OCI-LY7 (cell line): ENCODE data around the gene PWWP2B. TPM values are rescaled to one million over a fixed set of nuclear protein-coding genes. Genes with fewer than 3 reads are reported as not detected.

Source experiments
- BruUV-seq: library from RNA; stranded (reverse); fragments of 400-500 nt; replicated peaks from 2 replicates; lab custom pipeline; 2021; lab: Mats Ljungman, UMichigan
- CTCF ChIA-PET: fragments of 300-600 bp; sonication (Branson Sonifier 250); formaldehyde crosslinking; loops from one replicate; lab custom pipeline; 2022; ENCODE audit warnings: antibody characterized with exemption; ENCODE audit not compliant: unreplicated experiment; lab: Charles Lee
- POLR2A ChIA-PET: fragments of 300-600 bp; sonication (Branson Sonifier 250); formaldehyde crosslinking; loops from one replicate; lab custom pipeline; 2022; ENCODE audit warnings: antibody characterized with exemption; lab: Charles Lee
- DNase-seq: peaks from one replicate; pipeline ENCODE4 v3.0.0-alpha.2; 2015; ENCODE audit warnings: low spot score
- H2AFZ ChIP-seq: fragments of 200-600 bp; sonication (generic), shearing (Covaris generic); 2 replicates; pipeline ENCODE4 v1.6.1; 2014; ENCODE audit warnings: mild to moderate bottlenecking, antibody characterized with exemption, low read length, moderate library complexity
- H3K27ac ChIP-seq: fragments of 200-600 bp; sonication (generic); 2 replicates; pipeline ENCODE4 v1.5.1; 2014; ENCODE audit warnings: mixed run types, low read depth, mild to moderate bottlenecking, moderate library complexity, low read length, inconsistent platforms; ENCODE audit not compliant: poor library complexity, severe bottlenecking
- H3K36me3 ChIP-seq: fragments of 200-600 bp; sonication (generic); 2 replicates; pipeline ENCODE4 v1.6.1; 2014; ENCODE audit warnings: mild to moderate bottlenecking, antibody characterized with exemption, low read length, moderate library complexity, mixed read lengths; ENCODE audit not compliant: insufficient read depth
- H3K4me1 ChIP-seq: fragments of 200-600 bp; sonication (generic); 2 replicates; pipeline ENCODE4 v1.5.1; 2014; ENCODE audit warnings: mild to moderate bottlenecking, low read length; ENCODE audit not compliant: insufficient read depth, poor library complexity, severe bottlenecking
- H3K4me2 ChIP-seq: fragments of 200-600 bp; sonication (generic); 2 replicates; pipeline ENCODE4 v1.6.1; 2014; ENCODE audit warnings: mild to moderate bottlenecking, low read length
- H3K4me3 ChIP-seq: fragments of 200-600 bp; sonication (generic); 2 replicates; pipeline ENCODE4 v1.5.1; 2014; ENCODE audit warnings: mild to moderate bottlenecking, low read depth, low read length; ENCODE audit not compliant: poor library complexity, severe bottlenecking
- H3K79me2 ChIP-seq: fragments of 200-600 bp; sonication (generic); 2 replicates; pipeline ENCODE4 v1.6.1; 2016; ENCODE audit warnings: low read depth, mild to moderate bottlenecking, low read length, moderate library complexity, mixed read lengths; ENCODE audit not compliant: insufficient read depth
- H3K9me2 ChIP-seq: fragments of 200-600 bp; sonication (generic); 2 replicates; pipeline ENCODE4 v1.6.1; 2016; ENCODE audit warnings: mild to moderate bottlenecking, low read length, mixed read lengths; ENCODE audit not compliant: insufficient read depth
- H3K9me3 ChIP-seq: fragments of 200-600 bp; sonication (generic); 2 replicates; pipeline ENCODE4 v1.6.1; 2014; ENCODE audit warnings: mild to moderate bottlenecking, mixed run types, low read length, mixed read lengths
- H4K20me1 ChIP-seq: fragments of 200-600 bp; sonication (generic); 2 replicates; pipeline ENCODE4 v1.6.1; 2014; ENCODE audit warnings: mild to moderate bottlenecking, antibody characterized with exemption, low read length, moderate library complexity, mixed read lengths; ENCODE audit not compliant: insufficient read depth
- CTCF ChIP-seq: fragments of 200-600 bp; sonication (generic); conservative IDR thresholded peaks from 2 replicates; pipeline ENCODE4 v1.5.1; 2014; ENCODE audit warnings: mild to moderate bottlenecking, antibody characterized with exemption, low read length, moderate library complexity, mixed read lengths
- EZH2phosphoT487 ChIP-seq: fragments of 200-600 bp; sonication (generic); IDR thresholded peaks from 2 replicates; pipeline ENCODE4 v1.6.1; 2018; ENCODE audit warnings: low read depth, borderline replicate concordance, mild to moderate bottlenecking, mixed run types, antibody characterized with exemption, low read length, moderate library complexity, mixed read lengths
- intact Hi-C: fragments of 100-400 bp; cut with micrococcal nuclease; formaldehyde crosslinking; loops from one replicate; pipeline ENCODE4 v1.10.0; 2022; ENCODE audit not compliant: unreplicated experiment
- total RNA-seq, 2 experiments: library from RNA; depleted of rRNA in 1 of 2; stranded (reverse); fragments of >200 nt in 1 of 2; shearing (Covaris generic) in 1 of 2; gene quantifications; 2 replicates each; pipeline ENCODE4 v1.2.3, GENCODE V29; 2014 to 2022

Gene PWWP2B
- total RNA-seq, 2 experiments from 2014 or later: 5.9 to 10.6 TPM

DNA sequence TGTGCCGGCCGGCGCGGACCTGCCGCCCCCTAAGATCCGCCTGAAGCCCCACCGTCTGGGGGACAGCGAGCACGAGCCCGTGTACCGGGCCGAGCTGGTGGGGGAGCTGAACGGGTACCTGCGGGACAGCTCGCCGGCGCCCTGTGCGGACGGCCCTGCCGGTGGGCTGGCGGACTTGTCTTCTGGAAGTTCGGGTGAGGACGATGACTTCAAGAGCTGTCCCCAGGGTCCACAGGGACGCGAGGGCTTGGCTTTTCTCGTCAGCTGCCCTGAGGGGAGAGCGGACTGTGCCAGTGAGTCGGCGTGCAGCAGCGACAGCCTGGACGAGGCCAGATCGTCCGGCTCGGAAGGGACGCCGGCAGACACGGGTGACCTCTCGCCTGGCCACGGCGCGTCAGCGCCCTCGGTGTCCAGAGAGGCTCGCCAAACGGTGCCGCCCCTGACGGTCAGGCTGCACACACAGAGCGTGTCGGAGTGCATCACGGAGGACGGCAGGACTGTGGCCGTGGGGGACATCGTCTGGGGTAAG, 8.5 kb downstream of the PWWP2B start:
- CTCF ChIA-PET: no interaction called here
- Histone ChIP-seq H3K9me2 (no peaks in the 10 kb centered on the region), H3K36me3 (no peaks in the 10 kb centered on the region), H3K27ac (no peak overlapping the region), H4K20me1 (no peaks in the 10 kb centered on the region), H3K4me2 (no peak overlapping the region), H3K4me3 (no peak overlapping the region), H2AFZ (no peak overlapping the region), H3K9me3 (no peaks in the 10 kb centered on the region), H3K4me1 (peaks cover 7% of the 10 kb centered on the region), H3K79me2 (no peaks in the 10 kb centered on the region)
- BruUV-seq: no TSS peak
- POLR2A ChIA-PET: no interaction called here
- TF ChIP-seq CTCF (no peak), EZH2phosphoT487 (no peak)
- intact Hi-C loops: no loop called here
- DNase-seq: no peak

- CTCF ChIA-PET: no interaction called here
- intact Hi-C loops: no loop called here
- BruUV-seq: no TSS peak
- H3K9me2 ChIP-seq: no peaks in the 10 kb centered on the region
- H3K36me3 ChIP-seq: no peaks in the 10 kb centered on the region
- H3K4me2 ChIP-seq: no peak overlapping the region
- DNase-seq: no peak
- H3K79me2 ChIP-seq: no peaks in the 10 kb centered on the region
- H3K4me1 ChIP-seq: peaks cover 7% of the 10 kb centered on the region
- H2AFZ ChIP-seq: no peak overlapping the region
- no peak overlapping the region for H3K4me3 ChIP-seq
- TF ChIP-seq EZH2phosphoT487 (no peak), CTCF (no peak)
- no peak overlapping the region for H3K27ac ChIP-seq
- no peaks in the 10 kb centered on the region for H3K9me3 ChIP-seq
- POLR2A ChIA-PET: no interaction called here
- H4K20me1 ChIP-seq: no peaks in the 10 kb centered on the region
Measured at GRCh38 chr10:132406181-132406580, 9.2 kb downstream of the PWWP2B start.

DNA sequence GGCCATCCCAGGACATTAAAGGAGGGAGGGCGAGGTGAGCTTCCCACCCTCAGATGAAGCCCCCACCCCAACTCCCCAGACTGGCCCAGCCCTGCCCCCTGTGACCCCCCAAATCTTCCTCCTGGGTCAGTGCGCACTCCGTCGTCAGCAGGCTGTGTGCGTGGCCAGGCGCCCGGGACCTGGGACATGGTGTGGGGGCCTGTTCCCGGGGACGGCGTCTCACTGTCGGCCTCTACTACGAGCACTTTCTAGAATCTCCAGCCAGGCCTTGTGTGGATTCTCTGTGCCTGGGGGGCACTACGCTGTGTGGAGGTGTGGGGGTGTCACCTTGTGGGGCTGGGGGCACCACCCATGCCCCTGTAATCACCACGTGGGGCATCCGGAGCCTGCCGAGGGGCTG, 9.8 kb downstream of the PWWP2B start:
- no peak for DNase-seq
- Histone ChIP-seq H3K36me3 (no peaks in the 10 kb centered on the region), H3K4me1 (peaks cover 7% of the 10 kb centered on the region), H4K20me1 (no peaks in the 10 kb centered on the region), H3K9me2 (no peaks in the 10 kb centered on the region), H3K4me2 (no peak overlapping the region), H3K27ac (no peak overlapping the region), H3K4me3 (no peak overlapping the region), H3K9me3 (no peaks in the 10 kb centered on the region), H3K79me2 (no peaks in the 10 kb centered on the region), H2AFZ (no peak overlapping the region)
- intact Hi-C loops: no loop called here
- TF ChIP-seq CTCF (no peak), EZH2phosphoT487 (no peak)
- CTCF ChIA-PET: no interaction called here
- POLR2A ChIA-PET: no interaction called here
- BruUV-seq: no TSS peak
